K562 (cell line): ENCODE results near the gene IL10RB. TPM values are rescaled to one million over a fixed set of nuclear protein-coding genes. Genes with fewer than 3 reads are reported as not detected.

Experiments used
- ATF3 ChIP-seq, 2 experiments: fragments of 450-650 bp in 1 of 2; sonication (generic) in 1 of 2; formaldehyde crosslinking in 1 of 2; IDR thresholded peaks in 1 of 2; conservative IDR thresholded peaks in 1 of 2; 2 replicates each; pipeline versions ENCODE4 v1.6.1 to v1.8.1; 2016 to 2023; ENCODE audit warnings: mild to moderate bottlenecking in 2 of 2, moderate library complexity in 2 of 2, inconsistent platforms in 1 of 2, missing genetic modification reagents in 1 of 2
- C11orf30 ChIP-seq: fragments of 450-650 bp; IDR thresholded peaks from 2 replicates; pipeline ENCODE4 v1.6.1; 2016; ENCODE audit warnings: low read depth, mild to moderate bottlenecking
- EGR1 ChIP-seq: fragments of 450-650 bp; conservative IDR thresholded peaks from 2 replicates; pipeline ENCODE4 v1.6.1; 2017; ENCODE audit warnings: mild to moderate bottlenecking
- HNRNPLL ChIP-seq: fragments of 200-400 bp; formaldehyde crosslinking; IDR thresholded peaks from 2 replicates; pipeline ENCODE4 v1.6.1; 2017; ENCODE audit warnings: low read length, low read depth, mild to moderate bottlenecking; ENCODE audit not compliant: poor library complexity, severe bottlenecking
- HSF4 ChIP-seq: fragments of 250-450 bp; sonication (Bioruptor Pico); IDR thresholded peaks from 2 replicates; pipeline ENCODE4 v2.1.2; 2022; ENCODE audit warnings: mild to moderate bottlenecking, moderate library complexity, borderline replicate concordance
- MEF2D ChIP-seq: conservative IDR thresholded peaks from 2 replicates; pipeline ENCODE4 v1.6.1; 2016; ENCODE audit warnings: low read depth, missing genetic modification characterization, missing compliant biosample characterization
- NKRF ChIP-seq: fragments of 450-650 bp; IDR thresholded peaks from 2 replicates; pipeline ENCODE4 v1.6.1; 2016; ENCODE audit warnings: borderline replicate concordance
- NR3C1 ChIP-seq: sonication (generic); formaldehyde crosslinking; IDR thresholded peaks from 2 replicates; pipeline ENCODE4 v1.8.1; 2022; ENCODE audit warnings: missing genetic modification reagents
- PHTF2 ChIP-seq: fragments of 250-450 bp; sonication (Bioruptor Pico); IDR thresholded peaks from 2 replicates; pipeline ENCODE4 v1.5.0; 2021; ENCODE audit warnings: mild to moderate bottlenecking
- POLR2H ChIP-seq: IDR thresholded peaks from 2 replicates; pipeline ENCODE4 v1.6.1; 2016; ENCODE audit warnings: missing genetic modification characterization, low read depth, mild to moderate bottlenecking, control low read depth, missing compliant biosample characterization, moderate library complexity
- PTRF ChIP-seq: fragments of 450-650 bp; IDR thresholded peaks from 2 replicates; pipeline ENCODE4 v1.6.1; 2016; ENCODE audit warnings: mild to moderate bottlenecking, missing genetic modification characterization, missing compliant biosample characterization
- SOX6 ChIP-seq: fragments of 450-650 bp; IDR thresholded peaks from 2 replicates; pipeline ENCODE4 v1.6.1; 2014; ENCODE audit warnings: mild to moderate bottlenecking
- SRSF9 ChIP-seq: fragments of 200-400 bp; formaldehyde crosslinking; IDR thresholded peaks from 2 replicates; pipeline ENCODE4 v1.6.1; 2017; ENCODE audit warnings: low read depth, low read length, borderline replicate concordance
- STAG1 ChIP-seq: sonication (generic); formaldehyde crosslinking; IDR thresholded peaks from 2 replicates; pipeline ENCODE4 v1.5.0; 2020; ENCODE audit warnings: missing genetic modification reagents, borderline replicate concordance
- TAF1 ChIP-seq: IDR thresholded peaks from 2 replicates; pipeline ENCODE4 v1.6.1; 2011; ENCODE audit warnings: mild to moderate bottlenecking, low read length, moderate library complexity; ENCODE audit not compliant: insufficient read depth, control insufficient read depth, severe bottlenecking; ENCODE audit errors: extremely low read depth
- U2AF1 ChIP-seq: fragments of 200-400 bp; formaldehyde crosslinking; optimal IDR thresholded peaks from 2 replicates; pipeline ENCODE3; 2017; ENCODE audit warnings: mild to moderate bottlenecking, low read depth, low read length, moderate library complexity
- ZEB2 ChIP-seq: fragments of 450-650 bp; IDR thresholded peaks from 2 replicates; pipeline ENCODE4 v1.6.1; 2016
- ZNF197 ChIP-seq: fragments of 200-800 bp; sonication (Bioruptor generic); IDR thresholded peaks from 2 replicates; pipeline ENCODE4 v1.6.1; 2016; ENCODE audit warnings: low read depth, missing genetic modification characterization, missing compliant biosample characterization
- ZNF217 ChIP-seq: sonication (generic); formaldehyde crosslinking; IDR thresholded peaks from 2 replicates; pipeline ENCODE4 v1.8.0; 2022; ENCODE audit warnings: mild to moderate bottlenecking, missing genetic modification reagents
- ZNF324 ChIP-seq: fragments of 250-450 bp; sonication (Bioruptor Pico); IDR thresholded peaks from 2 replicates; pipeline ENCODE4 v1.4.0; 2020; ENCODE audit warnings: mild to moderate bottlenecking
- ZNF512 ChIP-seq: IDR thresholded peaks from 2 replicates; pipeline ENCODE4 v1.6.1; 2016; ENCODE audit warnings: missing genetic modification characterization, missing compliant biosample characterization
- ZNF76 ChIP-seq: fragments of 250-450 bp; sonication (Bioruptor Pico); IDR thresholded peaks from 2 replicates; pipeline ENCODE4 v1.4.0; 2020; ENCODE audit warnings: mild to moderate bottlenecking, moderate library complexity, borderline replicate concordance
- polyA plus RNA-seq, 8 experiments: library from polyadenylated mRNA; depleted of rRNA in 4 of 8; stranded (reverse) in 5 of 8; unstranded in 3 of 8; fragments of >200 nt; fragmentation: Nextera tagmentation in 2 of 8; fragmentation: Illumina TruSeq in 1 of 8; extraction: Ambion mirVana in 2 of 8; extraction: Trizol in 1 of 8; gene quantifications; 2 replicates each; pipeline versions ENCODE4 v1.2.1 to v1.2.3, GENCODE V29; 2011 to 2014; ENCODE audit warnings: inconsistent platforms in 1 of 8, missing spikeins in 1 of 8
- total RNA-seq, 7 experiments: library from RNA; depleted of rRNA in 6 of 7; stranded (reverse); fragments of >200 nt in 6 of 7; fragmentation: Illumina TruSeq in 2 of 7; extraction: Trizol in 2 of 7; gene quantifications; 2 replicates each; pipeline versions ENCODE4 v1.2.1 to v1.2.3, GENCODE V29; 2011 to 2021; ENCODE audit warnings: low replicate concordance in 1 of 7

The IL10RB gene
- total and polyA plus RNA-seq, 9 of the 15 experiments (the other 6 are each of a cell fraction or from before 2014, with no cell fraction given): 10.9 to 33.8 (median 23.0) TPM

- TF ChIP-seq NKRF (peak; percentile 14; the same call in 1 of the 2 replicates), ZNF512 (tag) (no peak), U2AF1 (no peak), TAF1 (peak; percentile 27), ZNF217 (CRISPR knock-in tag) (no peak), POLR2H (tag) (no peak), NR3C1 (CRISPR knock-in tag) (no peak), MEF2D (no peak), STAG1 (no peak), ZNF197 (CRISPR knock-in tag) (no peak), C11orf30 (no peak), HNRNPLL (no peak), SRSF9 (no peak), SOX6 (no peak), ATF3 (IDR thresholded peaks at IDR 0.05) (no peak), ATF3 (CRISPR knock-in tag; conservative IDR thresholded peaks at IDR 0.05) (no peak), PTRF (tag) (no peak), ZEB2 (no peak), EGR1 (no peak), ZNF76 (CRISPR knock-in tag) (no peak), ZNF324 (CRISPR knock-in tag) (peak; percentile 35; the same call in 1 of the 2 replicates), PHTF2 (no peak), HSF4 (CRISPR knock-in tag) (no peak)
Measured at GRCh38 chr21:33266050-33266788, at the start of gene IL10RB (continued).
